Measurements from ENCODE around the gene TMEM184B. TPM values are rescaled to one million over a fixed set of nuclear protein-coding genes. Genes with fewer than 3 reads are reported as not detected.

Gene TMEM184B
- total RNA-seq, 1 experiment from 2014 or later, result 89.7 TPM

DNA sequence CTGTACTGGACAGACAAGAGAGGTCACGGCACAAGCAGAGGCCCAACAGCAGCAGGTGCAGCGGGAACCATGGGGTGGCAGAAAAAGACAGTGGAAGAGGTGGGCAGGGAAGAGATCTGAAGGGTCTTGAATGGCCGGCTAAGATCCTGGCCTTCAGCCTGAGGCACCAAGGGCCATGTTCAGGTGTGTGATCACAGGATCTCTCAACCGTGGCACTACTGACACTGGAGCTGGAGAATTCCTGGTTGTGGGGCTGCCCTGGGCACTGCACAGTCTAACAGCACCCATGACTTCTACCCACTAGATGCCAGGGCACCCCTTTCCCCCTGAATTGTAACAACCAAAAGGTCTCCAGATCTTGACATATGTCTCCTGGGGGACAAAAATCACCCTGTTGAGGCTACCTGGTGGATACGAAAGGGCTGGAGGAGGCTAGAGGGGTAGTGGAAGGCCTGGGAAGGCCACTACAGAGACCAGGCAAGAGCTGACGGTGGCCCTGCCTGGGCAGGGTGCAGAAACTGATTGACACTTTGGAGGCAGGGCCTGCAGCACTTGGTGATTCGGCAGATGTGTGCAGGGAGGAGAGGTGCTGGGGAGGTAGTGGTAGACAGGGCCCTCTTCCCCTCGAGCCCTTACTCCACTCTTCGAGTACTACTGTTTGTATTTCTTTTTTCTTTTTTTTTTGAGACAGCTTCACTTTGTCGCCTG lies 36.1 kb upstream of the TMEM184B start:
- Mint-ChIP-seq H3K27ac (peak overlapping the region; percentile 85), H3K4me3 (no peak overlapping the region), H3K4me1 (peaks cover 86% of the 10 kb centered on the region), H3K27me3 (ENCODE audit: low read depth) (no peaks in the 10 kb centered on the region), H3K9me3 (no peaks in the 10 kb centered on the region), H3K36me3 (peaks cover 61% of the 10 kb centered on the region)
- no peak for DNase-seq (ENCODE audit: low spot score)
- CTCF ChIA-PET, result no interaction called here
- ATAC-seq, result no peak
- POLR2A ChIA-PET, result no interaction called here
- no peak for TF ChIP-seq HMGA2 (CRISPR knock-in tag; IDR thresholded peaks at IDR 0.05)
- no peak for TF ChIP-seq GRHL2 (CRISPR knock-in tag; IDR thresholded peaks at IDR 0.05; ENCODE audit: insufficient replicate concordance, severe bottlenecking)
- TF ChIP-seq, protein P1, sequence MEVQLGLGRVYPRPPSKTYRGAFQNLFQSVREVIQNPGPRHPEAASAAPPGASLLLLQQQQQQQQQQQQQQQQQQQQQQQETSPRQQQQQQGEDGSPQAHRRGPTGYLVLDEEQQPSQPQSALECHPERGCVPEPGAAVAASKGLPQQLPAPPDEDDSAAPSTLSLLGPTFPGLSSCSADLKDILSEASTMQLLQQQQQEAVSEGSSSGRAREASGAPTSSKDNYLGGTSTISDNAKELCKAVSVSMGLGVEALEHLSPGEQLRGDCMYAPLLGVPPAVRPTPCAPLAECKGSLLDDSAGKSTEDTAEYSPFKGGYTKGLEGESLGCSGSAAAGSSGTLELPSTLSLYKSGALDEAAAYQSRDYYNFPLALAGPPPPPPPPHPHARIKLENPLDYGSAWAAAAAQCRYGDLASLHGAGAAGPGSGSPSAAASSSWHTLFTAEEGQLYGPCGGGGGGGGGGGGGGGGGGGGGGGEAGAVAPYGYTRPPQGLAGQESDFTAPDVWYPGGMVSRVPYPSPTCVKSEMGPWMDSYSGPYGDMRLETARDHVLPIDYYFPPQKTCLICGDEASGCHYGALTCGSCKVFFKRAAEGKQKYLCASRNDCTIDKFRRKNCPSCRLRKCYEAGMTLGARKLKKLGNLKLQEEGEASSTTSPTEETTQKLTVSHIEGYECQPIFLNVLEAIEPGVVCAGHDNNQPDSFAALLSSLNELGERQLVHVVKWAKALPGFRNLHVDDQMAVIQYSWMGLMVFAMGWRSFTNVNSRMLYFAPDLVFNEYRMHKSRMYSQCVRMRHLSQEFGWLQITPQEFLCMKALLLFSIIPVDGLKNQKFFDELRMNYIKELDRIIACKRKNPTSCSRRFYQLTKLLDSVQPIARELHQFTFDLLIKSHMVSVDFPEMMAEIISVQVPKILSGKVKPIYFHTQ (CRISPR knock-in tag; IDR thresholded peaks at IDR 0.05), result no peak
- no peak for TF ChIP-seq SOX15 (CRISPR knock-in tag; IDR thresholded peaks at IDR 0.05)
- no peak for TF ChIP-seq ZNF396 (CRISPR knock-in tag; IDR thresholded peaks at IDR 0.05; ENCODE audit: borderline replicate concordance)
- TF ChIP-seq MXD4 (CRISPR knock-in tag; IDR thresholded peaks at IDR 0.05; ENCODE audit: borderline replicate concordance), result no peak
- no peak for TF ChIP-seq ELF4 (CRISPR knock-in tag; IDR thresholded peaks at IDR 0.05; ENCODE audit: low read depth)
- TF ChIP-seq, protein P2, sequence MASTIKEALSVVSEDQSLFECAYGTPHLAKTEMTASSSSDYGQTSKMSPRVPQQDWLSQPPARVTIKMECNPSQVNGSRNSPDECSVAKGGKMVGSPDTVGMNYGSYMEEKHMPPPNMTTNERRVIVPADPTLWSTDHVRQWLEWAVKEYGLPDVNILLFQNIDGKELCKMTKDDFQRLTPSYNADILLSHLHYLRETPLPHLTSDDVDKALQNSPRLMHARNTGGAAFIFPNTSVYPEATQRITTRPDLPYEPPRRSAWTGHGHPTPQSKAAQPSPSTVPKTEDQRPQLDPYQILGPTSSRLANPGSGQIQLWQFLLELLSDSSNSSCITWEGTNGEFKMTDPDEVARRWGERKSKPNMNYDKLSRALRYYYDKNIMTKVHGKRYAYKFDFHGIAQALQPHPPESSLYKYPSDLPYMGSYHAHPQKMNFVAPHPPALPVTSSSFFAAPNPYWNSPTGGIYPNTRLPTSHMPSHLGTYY (CRISPR knock-in tag; IDR thresholded peaks at IDR 0.05), result no peak
- no peak for TF ChIP-seq NFYB (CRISPR knock-in tag; conservative IDR thresholded peaks at IDR 0.05; ENCODE audit: low read depth)
- TF ChIP-seq, protein P3, sequence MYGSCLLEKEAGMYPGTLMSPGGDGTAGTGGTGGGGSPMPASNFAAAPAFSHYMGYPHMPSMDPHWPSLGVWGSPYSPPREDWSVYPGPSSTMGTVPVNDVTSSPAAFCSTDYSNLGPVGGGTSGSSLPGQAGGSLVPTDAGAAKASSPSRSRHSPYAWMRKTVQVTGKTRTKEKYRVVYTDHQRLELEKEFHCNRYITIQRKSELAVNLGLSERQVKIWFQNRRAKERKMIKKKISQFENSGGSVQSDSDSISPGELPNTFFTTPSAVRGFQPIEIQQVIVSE (CRISPR knock-in tag; IDR thresholded peaks at IDR 0.05; ENCODE audit: borderline replicate concordance), result no peak
- TF ChIP-seq ZNF317 (CRISPR knock-in tag; IDR thresholded peaks at IDR 0.05; ENCODE audit: borderline replicate concordance, low read depth), result no peak

DNA sequence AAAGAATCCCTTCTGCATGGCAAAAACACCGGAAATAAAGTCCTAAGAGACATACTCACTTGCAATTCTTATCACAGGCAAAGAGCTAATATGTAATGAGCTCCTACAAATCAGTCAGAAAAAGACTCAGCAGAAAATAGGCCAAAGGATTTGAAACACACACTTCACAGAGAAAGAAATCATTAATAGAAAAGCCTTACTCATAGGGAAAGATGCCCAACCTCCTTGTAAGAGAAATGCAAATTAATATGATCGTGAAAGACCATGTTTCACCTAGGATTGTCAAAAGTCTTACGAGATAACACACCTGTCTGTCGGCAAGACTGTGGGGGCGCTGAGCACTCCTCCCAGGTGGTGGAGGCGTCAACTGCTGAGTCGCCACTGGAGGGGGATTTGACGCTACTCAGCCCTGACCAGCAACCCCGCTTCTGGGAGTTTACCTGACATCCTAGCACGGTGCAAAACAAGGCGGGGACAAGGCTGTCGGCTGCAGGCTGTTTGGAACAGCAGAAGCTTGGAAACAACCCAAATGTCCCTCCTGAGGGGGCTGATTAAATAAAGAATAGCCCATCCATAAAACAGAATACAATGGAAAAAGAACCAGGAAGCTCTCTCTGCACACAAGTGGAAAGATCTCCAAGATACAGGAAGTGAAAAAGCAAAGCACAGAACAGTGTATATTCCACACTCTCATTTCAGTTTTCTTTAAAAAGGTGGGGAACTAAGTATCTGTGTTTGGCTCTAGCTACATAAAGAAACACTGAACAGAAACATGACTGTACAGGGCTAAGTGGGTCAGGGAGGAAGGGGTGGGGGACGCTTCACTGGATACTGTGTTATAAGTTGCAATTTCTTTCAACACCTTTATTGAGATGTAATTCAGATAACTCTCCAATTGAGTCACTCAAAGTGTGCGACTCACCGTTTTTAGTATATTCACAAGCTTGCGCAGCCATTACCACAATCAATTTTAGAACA lies 33.0 kb upstream of the TMEM184B start:
- DNase-seq (ENCODE audit: low spot score) (peak; percentile 75), ATAC-seq (peak; percentile 92)
- Mint-ChIP-seq H3K36me3 (peaks cover 58% of the 10 kb centered on the region), H3K4me3 (no peak overlapping the region), H3K27me3 (ENCODE audit: low read depth) (no peaks in the 10 kb centered on the region), H3K9me3 (no peaks in the 10 kb centered on the region), H3K4me1 (peaks cover 59% of the 10 kb centered on the region), H3K27ac (peak overlapping the region; percentile 75)
- ChIA-PET POLR2A (interaction anchor here (0.6 to 1.2 kb wide), 5 partner anchors 10 to 171 kb away, joined by 3 to 6 read pairs (median 4); no protein-coding TSS in a partner anchor), CTCF (interaction anchor here (0.6 to 1.9 kb wide), 13 partner anchors 8 to 112 kb away, joined by 3 to 9 read pairs (median 4); no protein-coding TSS in a partner anchor)
- TF ChIP-seq TP53 (CRISPR knock-in tag; IDR thresholded peaks at IDR 0.05) (no peak), NR1H2 (CRISPR knock-in tag; IDR thresholded peaks at IDR 0.05) (no peak), FOXK1 (CRISPR knock-in tag; IDR thresholded peaks at IDR 0.05) (0 out of 2 replicates have a peak, but pooled peaks have one; percentile 42)
- TF ChIP-seq, protein P4, sequence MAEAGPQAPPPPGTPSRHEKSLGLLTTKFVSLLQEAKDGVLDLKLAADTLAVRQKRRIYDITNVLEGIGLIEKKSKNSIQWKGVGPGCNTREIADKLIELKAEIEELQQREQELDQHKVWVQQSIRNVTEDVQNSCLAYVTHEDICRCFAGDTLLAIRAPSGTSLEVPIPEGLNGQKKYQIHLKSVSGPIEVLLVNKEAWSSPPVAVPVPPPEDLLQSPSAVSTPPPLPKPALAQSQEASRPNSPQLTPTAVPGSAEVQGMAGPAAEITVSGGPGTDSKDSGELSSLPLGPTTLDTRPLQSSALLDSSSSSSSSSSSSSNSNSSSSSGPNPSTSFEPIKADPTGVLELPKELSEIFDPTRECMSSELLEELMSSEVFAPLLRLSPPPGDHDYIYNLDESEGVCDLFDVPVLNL (CRISPR knock-in tag; IDR thresholded peaks at IDR 0.05; ENCODE audit: borderline replicate concordance, low read depth), result no peak
- TF ChIP-seq, protein P2 (CRISPR knock-in tag; IDR thresholded peaks at IDR 0.05), result no peak

Measured in WTC11 (cell line).